HepG2 (cell line): Measurements from ENCODE around the gene C1RL. TPM values are rescaled to one million over a fixed set of nuclear protein-coding genes. Genes with fewer than 3 reads are reported as not detected.
A peak's percentile ranks its signal among the peaks of the same experiment; 100 is the strongest.

Experiments used
- ARID5B ChIP-seq: IDR thresholded peaks from 2 replicates; pipeline ENCODE4 v1.4.0; 2020; ENCODE audit warnings: mild to moderate bottlenecking, missing genetic modification reagents
- CBFB ChIP-seq: sonication (generic); formaldehyde crosslinking; IDR thresholded peaks from 2 replicates; pipeline ENCODE4 v1.4.0; 2020; ENCODE audit warnings: missing genetic modification reagents
- CENPBD1 ChIP-seq: sonication (generic); formaldehyde crosslinking; IDR thresholded peaks from 2 replicates; pipeline ENCODE4 v1.8.0; 2022; ENCODE audit warnings: missing genetic modification reagents, low read depth, mild to moderate bottlenecking, borderline replicate concordance
- CTCF ChIP-seq: sonication (generic); formaldehyde crosslinking; IDR thresholded peaks from 2 replicates; pipeline ENCODE4 v1.5.0; 2020; ENCODE audit warnings: mild to moderate bottlenecking, missing genetic modification reagents, moderate library complexity
- DNMT1 ChIP-seq: sonication (generic); formaldehyde crosslinking; IDR thresholded peaks from 2 replicates; pipeline ENCODE4 v1.5.1; 2020; ENCODE audit warnings: mild to moderate bottlenecking, missing genetic modification reagents
- FOXK1 ChIP-seq: sonication (generic); formaldehyde crosslinking; IDR thresholded peaks from 2 replicates; pipeline ENCODE4 v1.4.0; 2020; ENCODE audit warnings: low read depth, missing genetic modification reagents, borderline replicate concordance
- JUNB ChIP-seq: sonication (generic); formaldehyde crosslinking; IDR thresholded peaks from 2 replicates; pipeline ENCODE4 v1.8.0; 2022; ENCODE audit warnings: missing genetic modification reagents, mild to moderate bottlenecking, borderline replicate concordance
- KMT2A ChIP-seq: sonication (generic); formaldehyde crosslinking; IDR thresholded peaks from 2 replicates; pipeline ENCODE4 v1.4.0; 2020; ENCODE audit warnings: missing genetic modification reagents
- MIER3 ChIP-seq: IDR thresholded peaks from 2 replicates; pipeline ENCODE4 v1.6.1; 2016; ENCODE audit warnings: missing compliant biosample characterization, borderline replicate concordance
- PHF20 ChIP-seq: sonication (generic); formaldehyde crosslinking; IDR thresholded peaks from 2 replicates; pipeline ENCODE4 v1.5.0; 2020; ENCODE audit warnings: mild to moderate bottlenecking, missing genetic modification reagents
- POLR2AphosphoS5 ChIP-seq: IDR thresholded peaks from 2 replicates; pipeline ENCODE4 v1.6.1; 2012; ENCODE audit warnings: low read depth, low read length
- RCOR2 ChIP-seq: IDR thresholded peaks from 2 replicates; pipeline ENCODE4 v1.6.1; 2016; ENCODE audit warnings: missing biosample characterization, missing genetic modification reagents
- SAP130 ChIP-seq: IDR thresholded peaks from 2 replicates; pipeline ENCODE4 v1.6.1; 2016; ENCODE audit warnings: low read depth
- SMAD1 ChIP-seq: sonication (generic); formaldehyde crosslinking; IDR thresholded peaks from 2 replicates; pipeline ENCODE4 v1.4.0; 2020; ENCODE audit warnings: missing genetic modification reagents, low read depth, mild to moderate bottlenecking, borderline replicate concordance
- TEAD3 ChIP-seq: optimal IDR thresholded peaks from 2 replicates; pipeline ENCODE3; 2016; ENCODE audit warnings: borderline replicate concordance
- ZFP36L2 ChIP-seq: sonication (generic); formaldehyde crosslinking; IDR thresholded peaks from 2 replicates; pipeline ENCODE4 v1.4.0; 2020; ENCODE audit warnings: missing genetic modification reagents
- ZNF225 ChIP-seq: sonication (generic); formaldehyde crosslinking; IDR thresholded peaks from 2 replicates; pipeline ENCODE4 v1.4.0; 2020; ENCODE audit warnings: mild to moderate bottlenecking, missing genetic modification reagents
- ZNF441 ChIP-seq: sonication (generic); formaldehyde crosslinking; IDR thresholded peaks from 2 replicates; pipeline ENCODE4 v1.7.0; 2021; ENCODE audit warnings: missing genetic modification reagents, borderline replicate concordance
- ZNF513 ChIP-seq: sonication (generic); formaldehyde crosslinking; conservative IDR thresholded peaks from 2 replicates; pipeline ENCODE4 v1.5.0; 2020; ENCODE audit warnings: missing genetic modification reagents
- ZNF552 ChIP-seq: sonication (generic); formaldehyde crosslinking; IDR thresholded peaks from 2 replicates; pipeline ENCODE4 v1.9.0; 2022; ENCODE audit warnings: missing genetic modification reagents, mild to moderate bottlenecking, borderline replicate concordance
- ZNF7 ChIP-seq: IDR thresholded peaks from 2 replicates; pipeline ENCODE4 v1.6.1; 2016; ENCODE audit warnings: missing biosample characterization, missing genetic modification reagents
- ZNF749 ChIP-seq: sonication (generic); formaldehyde crosslinking; IDR thresholded peaks from 2 replicates; pipeline ENCODE4 v1.8.0; 2022; ENCODE audit warnings: mild to moderate bottlenecking, missing genetic modification reagents, moderate library complexity, borderline replicate concordance
- polyA plus RNA-seq, 8 experiments: library from polyadenylated mRNA; depleted of rRNA in 3 of 8; stranded (reverse) in 7 of 8; unstranded in 1 of 8; fragments of >200 nt; fragmentation: Illumina TruSeq in 4 of 8; extraction: Trizol in 4 of 8; gene quantifications; 2 replicates each; pipeline versions ENCODE4 v1.2.1 to v1.2.3, GENCODE V29; 2011 to 2016; ENCODE audit warnings: low read depth in 4 of 8, missing spikeins in 1 of 8, mixed read lengths in 1 of 8; ENCODE audit not compliant: insufficient read depth in 1 of 8
- total RNA-seq, 5 experiments: library from RNA; depleted of rRNA; stranded (reverse); fragments of >200 nt; fragmentation: Illumina TruSeq; extraction: Trizol; gene quantifications; 2 replicates each; pipeline ENCODE4 v1.2.3, GENCODE V29; 2016; ENCODE audit warnings: low read depth in 1 of 5

Gene C1RL
- total and polyA plus RNA-seq, 2 of the 13 experiments (the other 11 are each of a cell fraction or from before 2014, with no cell fraction given): 28.9 to 53.1 TPM

- 0 out of 2 replicates have a peak, but pooled peaks have one; percentile 32 for TF ChIP-seq ZNF552
- TF ChIP-seq KMT2A (CRISPR knock-in tag): no peak
- peak; percentile 52 for TF ChIP-seq PHF20 (CRISPR knock-in tag)
- TF ChIP-seq ZNF441: 0 out of 2 replicates have a peak, but pooled peaks have one; percentile 25
- TF ChIP-seq ARID5B (CRISPR knock-in tag): peak; percentile 59
- no peak for TF ChIP-seq JUNB
- TF ChIP-seq POLR2AphosphoS5: peak; percentile 68
- peak; percentile 21; the same call in 1 of the 2 replicates for TF ChIP-seq FOXK1 (CRISPR knock-in tag)
- TF ChIP-seq RCOR2 (CRISPR knock-in tag): no peak
- no peak for TF ChIP-seq ZNF513
- no peak; the same call in 1 of the 2 replicates for TF ChIP-seq MIER3 (CRISPR knock-in tag)
- no peak for TF ChIP-seq ZNF225 (CRISPR knock-in tag)
- TF ChIP-seq SMAD1 (CRISPR knock-in tag): no peak
- TF ChIP-seq TEAD3 (CRISPR knock-in tag): peak; percentile 55
- no peak for TF ChIP-seq ZFP36L2
- TF ChIP-seq CENPBD1 (CRISPR knock-in tag): no peak
- no peak; the same call in 1 of the 2 replicates for TF ChIP-seq CBFB (CRISPR knock-in tag)
- no peak for TF ChIP-seq ZNF7 (CRISPR knock-in tag)
- peak; percentile 68; the same call in 1 of the 2 replicates for TF ChIP-seq ZNF749
- TF ChIP-seq CTCF (CRISPR knock-in tag): peak; percentile 95
- TF ChIP-seq SAP130 (CRISPR knock-in tag): peak; percentile 64; the same call in 1 of the 2 replicates
- TF ChIP-seq DNMT1: no peak
Observed at GRCh38 chr12:7108796-7109571, at the start of gene C1RL (continued).
